Measurements from ENCODE around the gene HECA. TPM values are rescaled to one million over a fixed set of nuclear protein-coding genes. Genes with fewer than 3 reads are reported as not detected.

The HECA gene
- polyA plus RNA-seq, 1 of the 3 experiments (the other 2 are of a cell fraction) = 1.6 TPM

GRCh38 chr6:139124887-139125672 lies 9.8 kb upstream of the HECA start:
- Histone ChIP-seq H3K9ac (no peak overlapping the region), H3K27me3 (ENCODE audit: insufficient read depth) (no peaks in the 10 kb centered on the region), H2AFZ (ENCODE audit: low read depth) (0 out of 2 replicates have a peak overlapping the region, but pooled peaks have one; percentile 32), H3K36me3 (replicated peaks in 1 of 2; ENCODE audit: control insufficient read depth in 1 of 2, insufficient read depth in 2 of 2, low read length in 1 of 2) (no peaks in the 10 kb centered on the region), H3K4me3 (ENCODE audit: low read depth in 2 of 2, low read length in 1 of 2) (no peak overlapping the region), H3K79me2 (ENCODE audit: insufficient read depth) (no peaks in the 10 kb centered on the region), H3K4me1 (ENCODE audit: control insufficient read depth in 1 of 2, insufficient read depth in 2 of 2, low read depth in 1 of 2, low read length in 1 of 2) (no peaks in the 10 kb centered on the region; a peak in 1 of 4 replicates), H3K9me3 (no peaks in the 10 kb centered on the region), H3K4me2 (no peak overlapping the region), H4K20me1 (ENCODE audit: insufficient read depth) (no peaks in the 10 kb centered on the region), H3K27ac (ENCODE audit: low read depth in 2 of 2, low read length in 1 of 2) (no peak overlapping the region), H3K9me2 (no peaks in the 10 kb centered on the region), H3F3A (replicated peaks; ENCODE audit: insufficient read depth) (no peaks in the 10 kb centered on the region)
- 57% methylated on average over 8 of the region's 8 CpGs for WGBS (ENCODE audit: low lambda C conversion rate)
- ChIA-PET POLR2A (no interaction called here), CTCF (interaction anchor here (0.7 to 1.5 kb wide), 9 partner anchors 8 to 309 kb away, joined by 3 to 10 read pairs (median 4); no protein-coding TSS in a partner anchor)
- DNase-seq = peak; percentile 39
- TF ChIP-seq PBX3 (IDR thresholded peaks at IDR 0.05) (no peak), YY1 (IDR thresholded peaks at IDR 0.05; ENCODE audit: low read depth) (no peak), RAD21 (IDR thresholded peaks at IDR 0.05; ENCODE audit: low read length) (peak; percentile 62), MEF2A (IDR thresholded peaks at IDR 0.05; ENCODE audit: borderline replicate concordance, low read depth) (no peak), CTCF (IDR thresholded peaks at IDR 0.05) (peak; percentile 49), FOXM1 (IDR thresholded peaks at IDR 0.05; ENCODE audit: low read depth) (no peak), TEAD4 (IDR thresholded peaks at IDR 0.05; ENCODE audit: borderline replicate concordance, insufficient read depth) (no peak), RXRA (IDR thresholded peaks at IDR 0.05; ENCODE audit: borderline replicate concordance, low read depth) (no peak), GATA2 (CRISPR knock-in tag; IDR thresholded peaks at IDR 0.05) (no peak), EZH2phosphoT487 (IDR thresholded peaks at IDR 0.05; ENCODE audit: borderline replicate concordance, low read depth) (no peak), SMC3 (IDR thresholded peaks at IDR 0.05; ENCODE audit: low read depth, low read length) (peak; percentile 53), POLR2AphosphoS5 (IDR thresholded peaks at IDR 0.05; ENCODE audit: low read depth, low read length) (no peak), EP300 (IDR thresholded peaks at IDR 0.05; ENCODE audit: borderline replicate concordance in 1 of 2, low read depth in 1 of 2, low read length in 1 of 2) (no peak), USF1 (IDR thresholded peaks at IDR 0.05; ENCODE audit: borderline replicate concordance, low read depth) (no peak), IRF3 (IDR thresholded peaks at IDR 0.05; ENCODE audit: low read depth, low read length) (no peak), RFX5 (IDR thresholded peaks at IDR 0.05; ENCODE audit: low read length) (no peak)
